ENCODE results near the gene MRPL53. TPM values are rescaled to one million over a fixed set of nuclear protein-coding genes. Genes with fewer than 3 reads are reported as not detected.
A peak's percentile ranks its signal among the peaks of the same experiment; 100 is the strongest.

MRPL53 gene
- total RNA-seq = 10 to 100 TPM; 15.0 to 49.4 (median 40.9) TPM

- TF ChIP-seq CTCF (IDR thresholded peaks at IDR 0.05) = no peak
- peak in 1 of 2 donors; percentile 80 for TF ChIP-seq POLR2A (IDR thresholded peaks at IDR 0.05)
- Histone ChIP-seq H3K9me3 (no peaks in the 10 kb centered on the region), H3K4me3 (replicated peaks in 1 of 3) (peak within 1 kb of the TSS; percentile 4 to 78 (median 35)), H3K36me3 (peaks cover 14 to 16% of the 10 kb centered on the region in 2 donors), H3K27ac (peak within 1 kb of the TSS; percentile 82 to 86 (median 83)), H3K27me3 (no peaks in the 10 kb centered on the region), H3K4me1 (peaks cover 5 to 16% of the 10 kb centered on the region in 2 donors)
- DNase-seq = peak; percentile 93 to 95
- intact Hi-C loops (cut with DNase I) = no loop called here
- WGBS, 2 donors = 1 to 2% methylated on average over 41 of the region's 66 CpGs
These were observed at the start of gene MRPL53 for GRCh38 chr2:74472086-74472944. MRPL53 (minus strand) TSS chr2:74472680; CDS start chr2:74472660, 20 bp downstream.

- intact Hi-C loops (cut with DNase I) = no loop called here
- H3K27me3 ChIP-seq = peaks cover 50% of the 10 kb centered on the region
These were observed 44.2 kb upstream of the MRPL53 start for GRCh38 chr2:74516650-74517049.

DNA sequence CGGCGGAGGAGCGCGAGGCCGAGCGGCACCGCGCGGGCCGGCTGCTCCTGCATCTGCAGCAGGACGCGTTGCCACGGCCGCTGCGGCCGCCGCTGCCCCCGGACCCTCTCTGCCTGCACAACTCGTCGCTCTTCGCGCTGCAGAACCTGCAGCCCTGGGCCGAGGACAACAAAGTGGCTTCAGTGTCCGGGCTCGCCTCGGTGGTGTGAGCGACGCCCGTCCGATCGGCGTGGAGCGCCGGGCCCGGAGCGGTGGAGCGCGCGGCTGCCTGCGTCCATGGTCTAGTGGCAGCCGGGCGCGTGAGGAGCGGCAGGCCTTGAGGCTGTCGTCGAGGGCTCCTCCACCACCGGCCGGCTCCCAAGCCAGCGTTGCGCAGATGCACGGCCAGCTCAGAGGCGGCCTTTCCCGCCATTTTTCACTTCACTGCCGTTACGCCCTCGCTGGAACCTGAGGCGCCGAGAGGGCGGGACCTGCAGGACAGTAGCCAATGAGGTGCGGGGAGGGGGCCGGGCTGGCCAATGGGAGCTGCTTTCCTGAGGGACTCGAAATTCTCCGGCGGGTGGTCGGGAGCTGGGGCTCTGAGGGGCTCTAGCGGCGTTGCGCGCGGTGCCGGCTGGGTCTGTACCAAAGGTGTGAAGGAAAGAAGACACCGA lies 43.6 kb upstream of the MRPL53 start:
- DNase-seq = peak in 1 of 2 donors; percentile 38
- Histone ChIP-seq H3K27ac (no peak overlapping the region), H3K4me1 (peaks cover 7 to 26% of the 10 kb centered on the region in 2 donors), H3K27me3 (peaks cover 53% of the 10 kb centered on the region), H3K4me3 (replicated peaks in 1 of 3) (no peak overlapping the region), H3K36me3 (no peaks in the 10 kb centered on the region), H3K9me3 (no peaks in the 10 kb centered on the region)
- TF ChIP-seq POLR2A (IDR thresholded peaks at IDR 0.05) (no peak), CTCF (IDR thresholded peaks at IDR 0.05) (no peak)
- intact Hi-C loops (cut with DNase I) = no loop called here
- 0 to 6% methylated on average over 7 to 40 of the region's 72 CpGs for WGBS, 2 donors

More at GRCh38 chr2:74516650-74517049, 44.2 kb upstream of the MRPL53 start:
- 63 to 64% methylated on average over 13 of the region's 13 CpGs for WGBS, 2 donors
- no peak for DNase-seq
- no peak for TF ChIP-seq CTCF (IDR thresholded peaks at IDR 0.05)
- no peak for TF ChIP-seq POLR2A (IDR thresholded peaks at IDR 0.05)
- peaks cover 7 to 26% of the 10 kb centered on the region in 2 donors for H3K4me1 ChIP-seq
- H3K9me3 ChIP-seq = no peaks in the 10 kb centered on the region
- no peak overlapping the region for H3K4me3 ChIP-seq (replicated peaks in 1 of 3)
- H3K27ac ChIP-seq = no peak overlapping the region
- H3K36me3 ChIP-seq = no peaks in the 10 kb centered on the region

GRCh38 chr2:74515271-74515980 lies 42.9 kb upstream of the MRPL53 start:
- intact Hi-C loops (cut with DNase I) = no loop called here
- WGBS, 2 donors = 5 to 6% methylated on average over 18 to 23 of the region's 60 CpGs
- Histone ChIP-seq H3K36me3 (no peaks in the 10 kb centered on the region), H3K4me1 (peaks cover 7 to 26% of the 10 kb centered on the region in 2 donors), H3K27me3 (peaks cover 53% of the 10 kb centered on the region), H3K27ac (no peak overlapping the region), H3K4me3 (replicated peaks in 1 of 3) (no peak overlapping the region), H3K9me3 (no peaks in the 10 kb centered on the region)
- peak in 1 of 2 donors; percentile 23 for DNase-seq
- TF ChIP-seq POLR2A (IDR thresholded peaks at IDR 0.05) (no peak), CTCF (IDR thresholded peaks at IDR 0.05) (no peak)
